HTR-8/SVneo (cell line): ENCODE measurements around the gene GPR21.

Source experiments
- DNase-seq: peaks from one replicate; pipeline ENCODE4 v3.0.0; 2011; ENCODE audit warnings: low spot score, mixed read lengths; ENCODE audit not compliant: insufficient read length
- FAIRE-seq: peaks from 2 replicates; lab custom pipeline; 2011; peaks lifted over from hg19 to GRCh38; lab: Jason Lieb, UNC

Gene GPR21

GRCh38 chr9:123062351-123063176, 29.1 kb downstream of the GPR21 start:
- DNase-seq (no peak), FAIRE-seq (no peak)

GRCh38 chr9:123063177-123063598, 29.7 kb downstream of the GPR21 start:
- FAIRE-seq (no peak), DNase-seq (no peak)

- FAIRE-seq (no peak), DNase-seq (no peak)
Measured at GRCh38 chr9:123063896-123064295, 30.4 kb downstream of the GPR21 start.

GRCh38 chr9:123064716-123065115, 31.2 kb downstream of the GPR21 start:
- DNase-seq (no peak), FAIRE-seq (no peak)

- FAIRE-seq (no peak), DNase-seq (no peak)
Measured at GRCh38 chr9:123065196-123065595, 31.7 kb downstream of the GPR21 start.

- DNase-seq (no peak), FAIRE-seq (no peak)
Measured at GRCh38 chr9:123067136-123067535, 33.7 kb downstream of the GPR21 start.

- FAIRE-seq, result no peak
Measured at GRCh38 chr9:123069010-123069481, 35.6 kb downstream of the GPR21 start.

GRCh38 chr9:123070198-123070597, 36.7 kb downstream of the GPR21 start:
- FAIRE-seq (no peak), DNase-seq (no peak)

More at GRCh38 chr9:123069010-123069481, 35.6 kb downstream of the GPR21 start:
- no peak for DNase-seq

GRCh38 chr9:123072407-123072995, 39.0 kb downstream of the GPR21 start:
- DNase-seq (no peak), FAIRE-seq (no peak)

GRCh38 chr9:123073441-123073840, 40.0 kb downstream of the GPR21 start:
- no peak for FAIRE-seq
- DNase-seq, result no peak

- FAIRE-seq, result no peak
- no peak for DNase-seq
Measured at GRCh38 chr9:123073991-123074422, 40.5 kb downstream of the GPR21 start.

GRCh38 chr9:123074628-123075027, 41.2 kb downstream of the GPR21 start:
- DNase-seq (no peak), FAIRE-seq (no peak)

GRCh38 chr9:123080444-123080843, 47.0 kb downstream of the GPR21 start:
- DNase-seq, result no peak
- FAIRE-seq, result no peak

GRCh38 chr9:123081824-123082223, 48.4 kb downstream of the GPR21 start:
- FAIRE-seq, result no peak
- no peak for DNase-seq

GRCh38 chr9:123083680-123084079, 50.2 kb downstream of the GPR21 start:
- DNase-seq, result no peak
- no peak for FAIRE-seq

- FAIRE-seq (no peak), DNase-seq (no peak)
Measured at GRCh38 chr9:123084256-123084655, 50.8 kb downstream of the GPR21 start.
